RWPE2 (cell line): ENCODE measurements around the gene RHBDL3.

Experiments used
- ATAC-seq: fragments of 200-7000 bp; cut with Tn5 transposase; 3 replicates; pipeline ENCODE4 v1.9.1; 2021; ENCODE audit warnings: low read depth
- DNase-seq: peaks from one replicate; pipeline ENCODE4 v3.0.0-alpha.2; 2020; ENCODE audit warnings: low spot score
- H3K27ac ChIP-seq: fragments of 450-650 bp; 2 replicates; pipeline ENCODE4 v1.5.1; 2017; ENCODE audit warnings: mild to moderate bottlenecking; ENCODE audit not compliant: poor library complexity, severe bottlenecking
- H3K27me3 ChIP-seq: fragments of 250-450 bp; sonication (Bioruptor Pico); 2 replicates; pipeline ENCODE4 v1.5.1; 2021; ENCODE audit warnings: mild to moderate bottlenecking, moderate library complexity; ENCODE audit not compliant: insufficient read depth, poor library complexity, severe bottlenecking
- H3K36me3 ChIP-seq: fragments of 250-450 bp; sonication (Bioruptor Pico); 2 replicates; pipeline ENCODE4 v1.5.1; 2020; ENCODE audit warnings: low read depth, mild to moderate bottlenecking, moderate library complexity
- H3K4me1 ChIP-seq: fragments of 250-450 bp; sonication (Bioruptor Pico); 2 replicates; pipeline ENCODE4 v1.5.1; 2021; ENCODE audit warnings: mild to moderate bottlenecking, moderate library complexity; ENCODE audit not compliant: insufficient read depth, poor library complexity, severe bottlenecking
- H3K4me3 ChIP-seq: fragments of 250-450 bp; sonication (Bioruptor Pico); 2 replicates; pipeline ENCODE4 v1.5.1; 2021; ENCODE audit warnings: mild to moderate bottlenecking, moderate library complexity; ENCODE audit not compliant: severe bottlenecking
- H3K9me3 ChIP-seq: fragments of 250-450 bp; sonication (Bioruptor Pico); 2 replicates; pipeline ENCODE4 v1.5.1; 2021; ENCODE audit warnings: mild to moderate bottlenecking, moderate library complexity; ENCODE audit not compliant: severe bottlenecking
- CTCF ChIP-seq: fragments of 450-650 bp; IDR thresholded peaks from one replicate; pipeline ENCODE4 v1.5.1; 2017; ENCODE audit warnings: mild to moderate bottlenecking, moderate library complexity; ENCODE audit not compliant: poor library complexity, severe bottlenecking

The RHBDL3 gene

DNA sequence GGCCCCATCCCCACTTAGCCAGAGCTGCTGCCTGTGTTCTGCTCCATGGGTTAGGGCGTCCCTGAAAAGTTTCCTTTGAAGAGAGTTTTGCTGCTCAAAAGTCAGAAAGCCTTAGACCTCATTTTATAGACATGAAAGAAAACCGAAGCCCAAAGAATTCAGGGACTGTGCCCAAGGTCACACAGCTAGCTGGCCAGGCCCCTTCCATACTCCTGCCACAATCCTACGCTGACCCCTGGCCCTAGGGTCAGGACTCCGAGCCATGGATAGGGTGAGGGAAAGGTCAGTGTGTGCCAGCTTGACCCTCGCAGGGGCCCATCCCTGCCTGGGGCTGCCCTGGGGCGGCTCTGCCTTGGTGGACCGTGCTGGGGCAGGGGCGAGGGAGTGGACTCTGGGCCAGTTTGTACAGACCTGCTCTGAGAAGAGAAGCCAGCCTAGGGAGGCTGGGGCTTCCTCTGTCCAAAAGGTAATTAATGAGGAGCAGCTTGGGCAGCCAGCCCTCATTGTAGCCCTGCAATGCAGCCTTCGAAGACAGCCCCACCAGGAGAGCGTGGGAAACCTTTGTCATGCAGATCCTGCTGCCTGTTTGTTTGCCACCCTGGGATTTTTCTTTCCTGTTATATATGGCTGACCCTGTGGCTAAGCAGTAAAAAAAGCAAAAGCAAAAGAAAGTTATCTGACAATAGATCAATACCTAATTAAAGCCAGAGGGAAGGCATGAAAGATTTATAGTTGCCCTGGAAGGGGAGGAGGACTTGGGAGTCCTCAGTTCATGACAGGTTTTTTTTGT lies 37.4 kb downstream of the RHBDL3 start:
- ATAC-seq, result no peak
- Histone ChIP-seq H3K4me1 (no peaks in the 10 kb centered on the region), H3K36me3 (no peaks in the 10 kb centered on the region), H3K4me3 (no peak overlapping the region), H3K27ac (no peak overlapping the region), H3K9me3 (no peaks in the 10 kb centered on the region), H3K27me3 (no peaks in the 10 kb centered on the region)
- TF ChIP-seq CTCF, result no peak
- no peak for DNase-seq

- no peak overlapping the region for H3K4me3 ChIP-seq
- DNase-seq, result no peak
- ATAC-seq, result no peak
- no peak for TF ChIP-seq CTCF
- H3K27me3 ChIP-seq, result no peaks in the 10 kb centered on the region
- no peaks in the 10 kb centered on the region for H3K9me3 ChIP-seq
- no peaks in the 10 kb centered on the region for H3K4me1 ChIP-seq
- no peak overlapping the region for H3K27ac ChIP-seq
- no peaks in the 10 kb centered on the region for H3K36me3 ChIP-seq
Observed at GRCh38 chr17:32303781-32304288, 38.2 kb downstream of the RHBDL3 start.

DNA sequence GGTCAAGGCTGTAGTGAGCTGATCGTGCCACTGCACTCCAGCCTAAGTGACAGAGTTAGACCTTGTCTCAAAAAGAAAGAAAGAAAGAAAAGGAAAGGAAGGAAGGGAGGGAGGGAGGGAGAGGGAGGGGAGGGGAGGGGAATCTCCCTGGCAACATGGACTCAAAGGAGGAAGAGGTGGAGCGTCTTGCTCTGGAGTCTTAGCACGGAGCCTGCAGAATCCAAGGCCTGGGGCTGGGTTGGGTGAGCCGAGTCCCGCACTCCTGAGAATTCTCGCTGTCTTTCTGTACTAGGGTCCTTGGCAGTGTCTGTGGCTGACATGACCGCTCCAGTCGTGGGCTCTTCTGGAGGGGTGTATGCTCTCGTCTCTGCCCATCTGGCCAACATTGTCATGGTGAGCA lies 39.4 kb downstream of the RHBDL3 start:
- Histone ChIP-seq H3K36me3 (no peaks in the 10 kb centered on the region), H3K4me1 (no peaks in the 10 kb centered on the region), H3K27me3 (no peaks in the 10 kb centered on the region), H3K9me3 (no peaks in the 10 kb centered on the region), H3K27ac (no peak overlapping the region), H3K4me3 (no peak overlapping the region)
- TF ChIP-seq CTCF, result no peak
- ATAC-seq (no peak), DNase-seq (no peak)

DNA sequence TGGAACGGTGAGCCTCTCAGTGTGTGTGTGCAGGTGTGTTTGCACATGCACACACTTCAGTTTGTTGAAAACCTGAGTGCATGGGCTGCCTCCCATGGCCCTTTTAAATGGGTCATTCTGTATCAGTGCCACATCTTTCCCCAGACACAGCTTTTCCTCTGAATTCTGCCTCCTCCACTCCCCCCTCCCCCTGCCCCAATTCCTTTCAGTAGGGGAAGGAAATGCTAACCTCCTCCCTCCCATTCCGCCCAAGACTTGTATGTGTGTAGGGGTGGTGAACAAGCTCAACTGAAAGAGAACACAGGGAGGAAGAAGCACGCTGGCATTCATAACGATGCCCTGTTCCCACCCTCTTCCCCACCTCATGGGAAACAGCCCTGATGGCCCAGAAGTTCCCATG lies 42.0 kb downstream of the RHBDL3 start:
- DNase-seq, result no peak
- Histone ChIP-seq H3K4me1 (no peaks in the 10 kb centered on the region), H3K4me3 (no peak overlapping the region), H3K9me3 (no peaks in the 10 kb centered on the region), H3K27me3 (no peaks in the 10 kb centered on the region), H3K36me3 (no peaks in the 10 kb centered on the region), H3K27ac (no peak overlapping the region)
- TF ChIP-seq CTCF, result no peak
- ATAC-seq, result no peak

- no peak for DNase-seq
- H3K36me3 ChIP-seq, result no peaks in the 10 kb centered on the region
- TF ChIP-seq CTCF, result no peak
- no peaks in the 10 kb centered on the region for H3K9me3 ChIP-seq
- no peaks in the 10 kb centered on the region for H3K4me1 ChIP-seq
- no peak overlapping the region for H3K27ac ChIP-seq
- H3K4me3 ChIP-seq, result no peak overlapping the region
- H3K27me3 ChIP-seq, result no peaks in the 10 kb centered on the region
- peak; percentile 36; the same call in 2 of the 3 replicates for ATAC-seq
Observed at GRCh38 chr17:32311028-32311536, 45.5 kb downstream of the RHBDL3 start.
